Measurements from ENCODE around the gene METAP1D. TPM values are rescaled to one million over a fixed set of nuclear protein-coding genes. Genes with fewer than 3 reads are reported as not detected.

The METAP1D gene
- total RNA-seq, 1 experiment from 2014 or later: 15.8 TPM

DNA sequence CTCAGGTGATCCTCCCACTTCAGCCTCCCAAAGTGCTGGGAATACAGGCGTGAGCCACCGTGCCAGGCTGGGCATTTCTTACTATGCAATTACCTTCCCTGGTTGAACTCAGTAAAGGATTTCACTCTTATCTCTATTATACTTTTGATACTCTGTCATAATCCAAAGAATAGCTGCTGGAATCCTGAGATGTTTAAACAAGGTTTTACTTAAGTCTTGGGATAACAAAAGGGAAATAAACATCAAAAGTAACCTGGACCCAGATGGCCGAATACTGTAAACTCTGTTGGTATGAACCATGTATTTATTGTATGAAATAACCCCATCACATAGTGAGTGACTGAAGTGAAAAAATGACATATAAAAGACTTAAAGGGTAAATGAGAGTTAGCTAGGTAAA lies 114.8 kb downstream of the METAP1D start:
- Histone ChIP-seq H3K9me3 (ENCODE audit: control insufficient read depth in 1 of 2, insufficient read depth in 1 of 2, low read depth in 1 of 2, low read length in 2 of 2) (no peaks in the 10 kb centered on the region), H3K4me2 (ENCODE audit: low read length) (no peak overlapping the region), H2AFZ (ENCODE audit: low read depth, low read length, poor library complexity, severe bottlenecking) (no peak overlapping the region), H3K36me3 (ENCODE audit: control insufficient read depth in 1 of 2, insufficient read depth in 2 of 2, low read length in 2 of 2) (no peaks in the 10 kb centered on the region), H3K79me2 (ENCODE audit: insufficient read depth, low read length) (no peaks in the 10 kb centered on the region), H4K20me1 (ENCODE audit: insufficient read depth) (no peaks in the 10 kb centered on the region), H3K4me3 (replicated peaks in 1 of 2; ENCODE audit: low read depth in 1 of 2, low read length in 2 of 2) (no peak overlapping the region), H3K27me3 (ENCODE audit: insufficient read depth, low read length) (no peaks in the 10 kb centered on the region), H3K9me2 (ENCODE audit: insufficient read depth) (no peaks in the 10 kb centered on the region), H3K9ac (ENCODE audit: low read length) (no peak overlapping the region), H3K27ac (ENCODE audit: low read depth, low read length) (no peak overlapping the region), H3K4me1 (ENCODE audit: control insufficient read depth in 1 of 2, insufficient read depth in 2 of 2, low read length in 2 of 2) (peaks cover 6 to 11% of the 10 kb centered on the region in 2 experiments; a peak in 3 of 4 replicates)
- TF ChIP-seq, protein P1, sequence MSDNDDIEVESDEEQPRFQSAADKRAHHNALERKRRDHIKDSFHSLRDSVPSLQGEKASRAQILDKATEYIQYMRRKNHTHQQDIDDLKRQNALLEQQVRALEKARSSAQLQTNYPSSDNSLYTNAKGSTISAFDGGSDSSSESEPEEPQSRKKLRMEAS (IDR thresholded peaks at IDR 0.05): no peak
- no peak for TF ChIP-seq JUND (IDR thresholded peaks at IDR 0.05)
- CTCF ChIA-PET: interaction anchor here (0.7 to 2.5 kb wide), 4 partner anchors 13 to 1186 kb away, joined by 3 to 33 read pairs (median 8); no protein-coding TSS in a partner anchor
- intact Hi-C loops (cut with micrococcal nuclease): no loop called here
- DNase-seq (ENCODE audit: low read depth, low spot score) (no peak), ATAC-seq (no peak)
- no TSS peak for BruUV-seq (replicated peaks)
- POLR2A ChIA-PET: no interaction called here
- RAD21 ChIA-PET (ENCODE audit: low non-redundant PET in 1 of 2, low total read pairs in 2 of 2, uncharacterized antibody in 2 of 2, unreplicated experiment in 2 of 2): no interaction called here

GRCh38 chr2:172116107-172116506 lies 116.4 kb downstream of the METAP1D start:
- no TSS peak for BruUV-seq (replicated peaks)
- no peaks in the 10 kb centered on the region for H3K9me2 ChIP-seq (ENCODE audit: insufficient read depth)
- ChIA-PET POLR2A (interaction anchor here (1.1 kb wide), 1 partner anchor 13 kb away, joined by 3 read pairs; the partner anchor contains the start of gene DLX2), CTCF (interaction anchor here (1.0 to 1.9 kb wide), 3 partner anchors 9 to 13 kb away, joined by 4 to 5 read pairs (median 4); partner anchors contain the start of gene DLX2), RAD21 (ENCODE audit: low non-redundant PET in 1 of 2, low total read pairs in 2 of 2, uncharacterized antibody in 2 of 2, unreplicated experiment in 2 of 2) (no interaction called here)
- DNase-seq (ENCODE audit: low read depth, low spot score) (no peak), ATAC-seq (no peak)
- H3K4me3 ChIP-seq (replicated peaks in 1 of 2; ENCODE audit: low read depth in 1 of 2, low read length in 2 of 2): no peak overlapping the region
- peaks cover 6 to 19% of the 10 kb centered on the region in 2 experiments; a peak in 3 of 4 replicates for H3K4me1 ChIP-seq (ENCODE audit: control insufficient read depth in 1 of 2, insufficient read depth in 2 of 2, low read length in 2 of 2)
- intact Hi-C loops (cut with micrococcal nuclease): no loop called here
- H3K79me2 ChIP-seq (ENCODE audit: insufficient read depth, low read length): no peaks in the 10 kb centered on the region
- no peaks in the 10 kb centered on the region for H3K36me3 ChIP-seq (ENCODE audit: control insufficient read depth in 1 of 2, insufficient read depth in 2 of 2, low read length in 2 of 2)
- H3K4me2 ChIP-seq (ENCODE audit: low read length): no peak overlapping the region
- H2AFZ ChIP-seq (ENCODE audit: low read depth, low read length, poor library complexity, severe bottlenecking): no peak overlapping the region
- no peaks in the 10 kb centered on the region for H3K9me3 ChIP-seq (ENCODE audit: control insufficient read depth in 1 of 2, insufficient read depth in 1 of 2, low read depth in 1 of 2, low read length in 2 of 2)
- no peaks in the 10 kb centered on the region for H3K27me3 ChIP-seq (ENCODE audit: insufficient read depth, low read length)
- H3K9ac ChIP-seq (ENCODE audit: low read length): no peak overlapping the region
- TF ChIP-seq EGR1 (IDR thresholded peaks at IDR 0.05; ENCODE audit: low read depth) (no peak), JUND (IDR thresholded peaks at IDR 0.05) (no peak), FOSL1 (IDR thresholded peaks at IDR 0.05; ENCODE audit: low read depth) (no peak), ZFX (IDR thresholded peaks at IDR 0.05) (no peak), SP1 (IDR thresholded peaks at IDR 0.05; ENCODE audit: low read depth) (no peak), RAD21 (IDR thresholded peaks at IDR 0.05; ENCODE audit: low read depth) (no peak), ZBTB33 (IDR thresholded peaks at IDR 0.05; ENCODE audit: extremely low read depth, insufficient replicate concordance, low read length) (no peak), CBX3 (IDR thresholded peaks at IDR 0.05; ENCODE audit: low read depth) (no peak), POLR2A (IDR thresholded peaks at IDR 0.05; ENCODE audit: borderline replicate concordance, extremely low read depth, insufficient read depth, insufficient read length) (no peak), EZH2 (IDR thresholded peaks at IDR 0.05) (no peak), CEBPB (IDR thresholded peaks at IDR 0.05; ENCODE audit: low read depth) (no peak), TCF7L2 (IDR thresholded peaks at IDR 0.05; ENCODE audit: borderline replicate concordance, extremely low read depth, insufficient read depth, insufficient read length) (no peak), ZNF274 (IDR thresholded peaks at IDR 0.05; ENCODE audit: low read depth, low read length) (no peak), YY1 (IDR thresholded peaks at IDR 0.05; ENCODE audit: extremely low read depth, insufficient replicate concordance, low read depth, low read length) (no peak), SRF (IDR thresholded peaks at IDR 0.05; ENCODE audit: low read depth) (no peak), POLR2AphosphoS5 (IDR thresholded peaks at IDR 0.05; ENCODE audit: low read depth, low read length) (no peak)
- TF ChIP-seq, protein P1 (IDR thresholded peaks at IDR 0.05): no peak
- no peaks in the 10 kb centered on the region for H4K20me1 ChIP-seq (ENCODE audit: insufficient read depth)
- H3K27ac ChIP-seq (ENCODE audit: low read depth, low read length): no peak overlapping the region

All from HCT116 (cell line).